K562 (cell line): ENCODE data around the gene ELF2. TPM values are rescaled to one million over a fixed set of nuclear protein-coding genes. Genes with fewer than 3 reads are reported as not detected.
A peak's percentile ranks its signal among the peaks of the same experiment; 100 is the strongest.

Experiments used
- BCL6 ChIP-seq: fragments of 250-450 bp; sonication (Bioruptor Pico); IDR thresholded peaks from 2 replicates; pipeline ENCODE4 v1.4.0; 2020
- BCOR ChIP-seq: fragments of 450-650 bp; IDR thresholded peaks from 2 replicates; pipeline ENCODE4 v1.6.1; 2016
- BRD9 ChIP-seq: fragments of 450-650 bp; IDR thresholded peaks from 2 replicates; pipeline ENCODE4 v1.6.1; 2018; ENCODE audit warnings: low read depth; ENCODE audit not compliant: partially characterized antibody
- CREB1 ChIP-seq, 2 experiments: sonication (generic) in 1 of 2; formaldehyde crosslinking in 1 of 2; IDR thresholded peaks; 2 replicates each; pipeline versions ENCODE4 v1.6.1 to v1.8.0; 2012 to 2022; ENCODE audit warnings: inconsistent platforms in 1 of 2, mild to moderate bottlenecking in 1 of 2, missing genetic modification reagents in 1 of 2, moderate library complexity in 1 of 2
- KAT7 ChIP-seq: sonication (generic); formaldehyde crosslinking; IDR thresholded peaks from 2 replicates; pipeline ENCODE4 v1.8.0; 2022; ENCODE audit warnings: missing genetic modification reagents, mild to moderate bottlenecking, borderline replicate concordance
- MEIS2 ChIP-seq: fragments of 450-650 bp; IDR thresholded peaks from 2 replicates; pipeline ENCODE4 v1.6.1; 2014; ENCODE audit warnings: mild to moderate bottlenecking; ENCODE audit not compliant: partially characterized antibody
- NFIC ChIP-seq: fragments of 450-650 bp; IDR thresholded peaks from 2 replicates; pipeline ENCODE4 v1.6.1; 2017; ENCODE audit warnings: mild to moderate bottlenecking, inconsistent platforms
- NRF1 ChIP-seq, 2 experiments: fragments of 450-650 bp; IDR thresholded peaks in 1 of 2; conservative IDR thresholded peaks in 1 of 2; 2 replicates each; pipeline ENCODE4 v1.6.1; 2014; ENCODE audit warnings: mild to moderate bottlenecking in 2 of 2
- POLR2A ChIP-seq: fragments of 450-650 bp; conservative IDR thresholded peaks from 2 replicates; pipeline ENCODE4 v1.6.1; 2016
- TCF3 ChIP-seq: sonication (generic); formaldehyde crosslinking; IDR thresholded peaks from 2 replicates; pipeline ENCODE4 v1.4.0; 2020; ENCODE audit warnings: mild to moderate bottlenecking, missing genetic modification reagents
- XRCC3 ChIP-seq: fragments of 450-650 bp; IDR thresholded peaks from 2 replicates; pipeline ENCODE4 v1.6.1; 2017; ENCODE audit warnings: mild to moderate bottlenecking, moderate library complexity
- ZFPM2 ChIP-seq: fragments of 250-450 bp; sonication (Bioruptor Pico); IDR thresholded peaks from 2 replicates; pipeline ENCODE4 v1.5.1; 2022; ENCODE audit warnings: mild to moderate bottlenecking
- ZKSCAN1 ChIP-seq: fragments of 150-350 bp; IDR thresholded peaks from 2 replicates; pipeline ENCODE4 v1.6.1; 2016; ENCODE audit warnings: low read depth, low read length
- ZNF561 ChIP-seq: fragments of 450-650 bp; formaldehyde crosslinking; conservative IDR thresholded peaks from 2 replicates; pipeline ENCODE4 v1.4.0; 2020; ENCODE audit warnings: mild to moderate bottlenecking, moderate library complexity
- polyA plus RNA-seq, 8 experiments: library from polyadenylated mRNA; depleted of rRNA in 4 of 8; stranded (reverse) in 5 of 8; unstranded in 3 of 8; fragments of >200 nt; fragmentation: Nextera tagmentation in 2 of 8; fragmentation: Illumina TruSeq in 1 of 8; extraction: Ambion mirVana in 2 of 8; extraction: Trizol in 1 of 8; gene quantifications; 2 replicates each; pipeline versions ENCODE4 v1.2.1 to v1.2.3, GENCODE V29; 2011 to 2014; ENCODE audit warnings: inconsistent platforms in 1 of 8, missing spikeins in 1 of 8
- total RNA-seq, 7 experiments: library from RNA; depleted of rRNA in 6 of 7; stranded (reverse); fragments of >200 nt in 6 of 7; fragmentation: Illumina TruSeq in 2 of 7; extraction: Trizol in 2 of 7; gene quantifications; 2 replicates each; pipeline versions ENCODE4 v1.2.1 to v1.2.3, GENCODE V29; 2011 to 2021; ENCODE audit warnings: low replicate concordance in 1 of 7
- TF ChIP-seq, protein P1 (sequence below): fragments of 450-650 bp; IDR thresholded peaks from 2 replicates; pipeline ENCODE4 v1.6.1; 2016; ENCODE audit warnings: mild to moderate bottlenecking, moderate library complexity
- TF ChIP-seq, protein P2 (sequence below): IDR thresholded peaks from 2 replicates; pipeline ENCODE4 v1.6.1; 2011; ENCODE audit not compliant: insufficient read length; ENCODE audit errors: extremely low read depth
- TF ChIP-seq, protein P3 (sequence below): sonication (generic); formaldehyde crosslinking; IDR thresholded peaks from 2 replicates; pipeline ENCODE4 v1.9.0; 2022; ENCODE audit warnings: mild to moderate bottlenecking, missing genetic modification reagents

The ELF2 gene
- total and polyA plus RNA-seq, 9 of the 15 experiments (the other 6 are each of a cell fraction or from before 2014, with no cell fraction given), result 9.4 to 58.7 (median 41.6) TPM

DNA sequence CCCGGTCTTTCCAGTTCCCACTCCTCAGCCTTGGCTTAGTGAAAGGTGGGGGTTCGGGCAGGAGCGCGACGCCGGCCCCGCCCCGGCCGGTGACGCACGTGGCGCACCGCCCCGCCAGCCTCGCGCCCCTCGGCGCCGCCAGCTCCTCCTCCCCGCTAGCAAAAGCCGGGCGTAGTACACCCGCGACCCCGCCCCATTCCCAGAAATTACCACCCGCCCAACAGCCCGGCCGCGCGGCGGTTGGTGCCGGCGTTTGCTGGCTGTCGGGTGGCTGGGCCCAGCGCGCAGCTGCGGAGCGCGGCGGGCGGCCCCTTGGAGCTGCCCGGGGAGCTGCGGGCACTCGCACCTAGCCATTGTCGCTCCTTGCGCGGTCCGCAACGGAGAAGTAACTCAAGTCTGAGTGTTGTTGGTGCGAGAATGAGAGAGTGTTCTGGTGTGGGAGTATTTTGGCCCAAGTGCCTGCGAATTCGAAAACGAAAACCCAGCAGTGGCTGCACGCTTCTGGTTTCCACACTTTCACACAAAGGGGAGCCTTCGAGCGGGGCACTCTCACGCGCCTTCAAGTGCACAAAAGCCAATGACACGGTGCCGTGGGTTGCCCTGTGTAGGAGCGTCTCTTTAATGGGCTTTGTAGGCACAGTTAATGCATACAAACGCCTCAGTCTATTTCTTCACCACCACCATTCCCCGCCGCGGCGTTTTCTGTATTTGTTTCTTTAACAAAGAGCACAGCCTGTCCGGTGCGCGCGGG lies 1.0 kb upstream of the ELF2 start (continued):
- TF ChIP-seq, protein P1, sequence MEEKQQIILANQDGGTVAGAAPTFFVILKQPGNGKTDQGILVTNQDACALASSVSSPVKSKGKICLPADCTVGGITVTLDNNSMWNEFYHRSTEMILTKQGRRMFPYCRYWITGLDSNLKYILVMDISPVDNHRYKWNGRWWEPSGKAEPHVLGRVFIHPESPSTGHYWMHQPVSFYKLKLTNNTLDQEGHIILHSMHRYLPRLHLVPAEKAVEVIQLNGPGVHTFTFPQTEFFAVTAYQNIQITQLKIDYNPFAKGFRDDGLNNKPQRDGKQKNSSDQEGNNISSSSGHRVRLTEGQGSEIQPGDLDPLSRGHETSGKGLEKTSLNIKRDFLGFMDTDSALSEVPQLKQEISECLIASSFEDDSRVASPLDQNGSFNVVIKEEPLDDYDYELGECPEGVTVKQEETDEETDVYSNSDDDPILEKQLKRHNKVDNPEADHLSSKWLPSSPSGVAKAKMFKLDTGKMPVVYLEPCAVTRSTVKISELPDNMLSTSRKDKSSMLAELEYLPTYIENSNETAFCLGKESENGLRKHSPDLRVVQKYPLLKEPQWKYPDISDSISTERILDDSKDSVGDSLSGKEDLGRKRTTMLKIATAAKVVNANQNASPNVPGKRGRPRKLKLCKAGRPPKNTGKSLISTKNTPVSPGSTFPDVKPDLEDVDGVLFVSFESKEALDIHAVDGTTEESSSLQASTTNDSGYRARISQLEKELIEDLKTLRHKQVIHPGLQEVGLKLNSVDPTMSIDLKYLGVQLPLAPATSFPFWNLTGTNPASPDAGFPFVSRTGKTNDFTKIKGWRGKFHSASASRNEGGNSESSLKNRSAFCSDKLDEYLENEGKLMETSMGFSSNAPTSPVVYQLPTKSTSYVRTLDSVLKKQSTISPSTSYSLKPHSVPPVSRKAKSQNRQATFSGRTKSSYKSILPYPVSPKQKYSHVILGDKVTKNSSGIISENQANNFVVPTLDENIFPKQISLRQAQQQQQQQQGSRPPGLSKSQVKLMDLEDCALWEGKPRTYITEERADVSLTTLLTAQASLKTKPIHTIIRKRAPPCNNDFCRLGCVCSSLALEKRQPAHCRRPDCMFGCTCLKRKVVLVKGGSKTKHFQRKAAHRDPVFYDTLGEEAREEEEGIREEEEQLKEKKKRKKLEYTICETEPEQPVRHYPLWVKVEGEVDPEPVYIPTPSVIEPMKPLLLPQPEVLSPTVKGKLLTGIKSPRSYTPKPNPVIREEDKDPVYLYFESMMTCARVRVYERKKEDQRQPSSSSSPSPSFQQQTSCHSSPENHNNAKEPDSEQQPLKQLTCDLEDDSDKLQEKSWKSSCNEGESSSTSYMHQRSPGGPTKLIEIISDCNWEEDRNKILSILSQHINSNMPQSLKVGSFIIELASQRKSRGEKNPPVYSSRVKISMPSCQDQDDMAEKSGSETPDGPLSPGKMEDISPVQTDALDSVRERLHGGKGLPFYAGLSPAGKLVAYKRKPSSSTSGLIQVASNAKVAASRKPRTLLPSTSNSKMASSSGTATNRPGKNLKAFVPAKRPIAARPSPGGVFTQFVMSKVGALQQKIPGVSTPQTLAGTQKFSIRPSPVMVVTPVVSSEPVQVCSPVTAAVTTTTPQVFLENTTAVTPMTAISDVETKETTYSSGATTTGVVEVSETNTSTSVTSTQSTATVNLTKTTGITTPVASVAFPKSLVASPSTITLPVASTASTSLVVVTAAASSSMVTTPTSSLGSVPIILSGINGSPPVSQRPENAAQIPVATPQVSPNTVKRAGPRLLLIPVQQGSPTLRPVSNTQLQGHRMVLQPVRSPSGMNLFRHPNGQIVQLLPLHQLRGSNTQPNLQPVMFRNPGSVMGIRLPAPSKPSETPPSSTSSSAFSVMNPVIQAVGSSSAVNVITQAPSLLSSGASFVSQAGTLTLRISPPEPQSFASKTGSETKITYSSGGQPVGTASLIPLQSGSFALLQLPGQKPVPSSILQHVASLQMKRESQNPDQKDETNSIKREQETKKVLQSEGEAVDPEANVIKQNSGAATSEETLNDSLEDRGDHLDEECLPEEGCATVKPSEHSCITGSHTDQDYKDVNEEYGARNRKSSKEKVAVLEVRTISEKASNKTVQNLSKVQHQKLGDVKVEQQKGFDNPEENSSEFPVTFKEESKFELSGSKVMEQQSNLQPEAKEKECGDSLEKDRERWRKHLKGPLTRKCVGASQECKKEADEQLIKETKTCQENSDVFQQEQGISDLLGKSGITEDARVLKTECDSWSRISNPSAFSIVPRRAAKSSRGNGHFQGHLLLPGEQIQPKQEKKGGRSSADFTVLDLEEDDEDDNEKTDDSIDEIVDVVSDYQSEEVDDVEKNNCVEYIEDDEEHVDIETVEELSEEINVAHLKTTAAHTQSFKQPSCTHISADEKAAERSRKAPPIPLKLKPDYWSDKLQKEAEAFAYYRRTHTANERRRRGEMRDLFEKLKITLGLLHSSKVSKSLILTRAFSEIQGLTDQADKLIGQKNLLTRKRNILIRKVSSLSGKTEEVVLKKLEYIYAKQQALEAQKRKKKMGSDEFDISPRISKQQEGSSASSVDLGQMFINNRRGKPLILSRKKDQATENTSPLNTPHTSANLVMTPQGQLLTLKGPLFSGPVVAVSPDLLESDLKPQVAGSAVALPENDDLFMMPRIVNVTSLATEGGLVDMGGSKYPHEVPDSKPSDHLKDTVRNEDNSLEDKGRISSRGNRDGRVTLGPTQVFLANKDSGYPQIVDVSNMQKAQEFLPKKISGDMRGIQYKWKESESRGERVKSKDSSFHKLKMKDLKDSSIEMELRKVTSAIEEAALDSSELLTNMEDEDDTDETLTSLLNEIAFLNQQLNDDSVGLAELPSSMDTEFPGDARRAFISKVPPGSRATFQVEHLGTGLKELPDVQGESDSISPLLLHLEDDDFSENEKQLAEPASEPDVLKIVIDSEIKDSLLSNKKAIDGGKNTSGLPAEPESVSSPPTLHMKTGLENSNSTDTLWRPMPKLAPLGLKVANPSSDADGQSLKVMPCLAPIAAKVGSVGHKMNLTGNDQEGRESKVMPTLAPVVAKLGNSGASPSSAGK, result peak; percentile 91
- no peak for TF ChIP-seq BCL6 (CRISPR knock-in tag)
- TF ChIP-seq ZNF561 (CRISPR knock-in tag), result no peak
- 0 out of 2 replicates have a peak, but pooled peaks have one; percentile 27 for TF ChIP-seq KAT7 (CRISPR knock-in tag)
- no peak for TF ChIP-seq XRCC3
- TF ChIP-seq NFIC, result peak; percentile 61
- TF ChIP-seq, protein P2, sequence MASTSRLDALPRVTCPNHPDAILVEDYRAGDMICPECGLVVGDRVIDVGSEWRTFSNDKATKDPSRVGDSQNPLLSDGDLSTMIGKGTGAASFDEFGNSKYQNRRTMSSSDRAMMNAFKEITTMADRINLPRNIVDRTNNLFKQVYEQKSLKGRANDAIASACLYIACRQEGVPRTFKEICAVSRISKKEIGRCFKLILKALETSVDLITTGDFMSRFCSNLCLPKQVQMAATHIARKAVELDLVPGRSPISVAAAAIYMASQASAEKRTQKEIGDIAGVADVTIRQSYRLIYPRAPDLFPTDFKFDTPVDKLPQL, result no peak
- no peak for TF ChIP-seq MEIS2
- peak; percentile 49; the same call in 1 of the 2 replicates for TF ChIP-seq ZKSCAN1
- TF ChIP-seq POLR2A, result peak; percentile 93
- TF ChIP-seq CREB1 (IDR thresholded peaks at IDR 0.05), result peak; percentile 63
- TF ChIP-seq CREB1 (CRISPR knock-in tag; IDR thresholded peaks at IDR 0.05), result peak; percentile 28; the same call in 1 of the 2 replicates
- TF ChIP-seq, protein P3, sequence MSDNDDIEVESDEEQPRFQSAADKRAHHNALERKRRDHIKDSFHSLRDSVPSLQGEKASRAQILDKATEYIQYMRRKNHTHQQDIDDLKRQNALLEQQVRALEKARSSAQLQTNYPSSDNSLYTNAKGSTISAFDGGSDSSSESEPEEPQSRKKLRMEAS (CRISPR knock-in tag), result peak; percentile 87
- peak; percentile 84 to 86 for TF ChIP-seq NRF1 (conservative IDR thresholded peaks at IDR 0.05 in 1 of 2, IDR thresholded peaks at IDR 0.05 in 1 of 2)
- peak; percentile 56; the same call in 1 of the 2 replicates for TF ChIP-seq ZFPM2
- peak; percentile 72 for TF ChIP-seq BRD9
- TF ChIP-seq TCF3 (CRISPR knock-in tag), result peak; percentile 40; the same call in 1 of the 2 replicates
- TF ChIP-seq BCOR, result peak; percentile 6; the same call in 1 of the 2 replicates
